GM23338 (cell line): ENCODE measurements around the gene SLC16A7. TPM values are rescaled to one million over a fixed set of nuclear protein-coding genes. Genes with fewer than 3 reads are reported as not detected.

Experiments
- ATAC-seq: fragments of 200-7000 bp; cut with Tn5 transposase; 3 replicates; pipeline ENCODE4 v1.9.1; 2020
- DNase-seq: peaks from one replicate; pipeline ENCODE4 v3.0.0-alpha.2; 2015; ENCODE audit warnings: low spot score
- H2AFZ ChIP-seq: fragments of 200-600 bp; sonication (generic); 2 replicates; pipeline ENCODE4 v1.8.0; 2016; ENCODE audit warnings: antibody characterized with exemption, mild to moderate bottlenecking, moderate library complexity
- H3F3A ChIP-seq: fragments of 200-600 bp; sonication (generic); replicated peaks from 2 replicates; pipeline ENCODE4 v1.8.0; 2017; ENCODE audit warnings: antibody characterized with exemption, mixed run types, low read depth
- H3K27ac ChIP-seq: fragments of 200-600 bp; sonication (generic); 2 replicates; pipeline ENCODE4 v1.6.1; 2016; ENCODE audit warnings: low read depth
- H3K27me3 ChIP-seq: fragments of 200-600 bp; sonication (generic); 2 replicates; pipeline ENCODE4 v1.8.0; 2016; ENCODE audit warnings: mild to moderate bottlenecking, mixed run types, moderate library complexity; ENCODE audit not compliant: insufficient read depth
- H3K36me3 ChIP-seq: fragments of 200-600 bp; sonication (generic); 2 replicates; pipeline ENCODE4 v1.8.0; 2016; ENCODE audit warnings: mild to moderate bottlenecking; ENCODE audit not compliant: insufficient read depth
- H3K4me1 ChIP-seq: fragments of 200-600 bp; sonication (generic); 2 replicates; pipeline ENCODE4 v1.8.0; 2016; ENCODE audit warnings: mild to moderate bottlenecking, moderate library complexity; ENCODE audit not compliant: insufficient read depth
- H3K4me2 ChIP-seq: fragments of 200-600 bp; sonication (generic); 2 replicates; pipeline ENCODE4 v1.7.1; 2017; ENCODE audit warnings: mixed run types
- H3K4me3 ChIP-seq: fragments of 200-600 bp; sonication (generic); 2 replicates; pipeline ENCODE4 v1.6.1; 2016; ENCODE audit warnings: mixed run types
- H3K79me2 ChIP-seq: fragments of 200-600 bp; sonication (generic); replicated peaks from 2 replicates; pipeline ENCODE4 v1.8.0; 2017; ENCODE audit warnings: mild to moderate bottlenecking; ENCODE audit not compliant: insufficient read depth
- H3K9me2 ChIP-seq: fragments of 200-600 bp; sonication (generic); 2 replicates; pipeline ENCODE4 v1.8.0; 2017; ENCODE audit not compliant: insufficient read depth
- H4K20me1 ChIP-seq: fragments of 200-600 bp; sonication (generic); replicated peaks from 2 replicates; pipeline ENCODE4 v1.8.0; 2017; ENCODE audit warnings: mild to moderate bottlenecking; ENCODE audit not compliant: insufficient read depth
- H3K27ac Mint-ChIP-seq: 2 replicates; pipeline ENCODE4 v1.8.0; 2020; ENCODE audit warnings: inconsistent platforms, mild to moderate bottlenecking, moderate library complexity, mixed read lengths
- H3K27me3 Mint-ChIP-seq: 3 replicates; pipeline ENCODE4 v1.8.0; 2022; ENCODE audit warnings: low read depth, mild to moderate bottlenecking, moderate library complexity, mixed read lengths, inconsistent platforms; ENCODE audit not compliant: insufficient read depth, poor library complexity
- H3K36me3 Mint-ChIP-seq: 3 replicates; pipeline ENCODE4 v1.8.0; 2021; ENCODE audit warnings: low read depth, mild to moderate bottlenecking, inconsistent platforms, moderate library complexity, mixed read lengths
- H3K4me1 Mint-ChIP-seq: 3 replicates; pipeline ENCODE4 v1.8.0; 2020; ENCODE audit warnings: mild to moderate bottlenecking, inconsistent platforms, mixed read lengths
- H3K4me3 Mint-ChIP-seq: 3 replicates; pipeline ENCODE4 v1.8.0; 2021; ENCODE audit warnings: moderate library complexity, mild to moderate bottlenecking, inconsistent platforms, mixed read lengths
- H3K9me3 Mint-ChIP-seq: 3 replicates; pipeline ENCODE4 v1.8.0; 2020; ENCODE audit warnings: moderate library complexity, mild to moderate bottlenecking, inconsistent platforms, mixed read lengths
- CREB1 ChIP-seq: fragments of 250-450 bp; sonication (Bioruptor Pico); IDR thresholded peaks from 2 replicates; pipeline ENCODE4 v1.5.0; 2020; ENCODE audit warnings: low read depth, mild to moderate bottlenecking, moderate library complexity
- EZH2 ChIP-seq: fragments of 200-600 bp; sonication (generic); IDR thresholded peaks from one replicate; pipeline ENCODE4 v1.8.0; 2017; ENCODE audit warnings: antibody characterized with exemption, mild to moderate bottlenecking, low read depth; ENCODE audit not compliant: unreplicated experiment
- EZH2phosphoT487 ChIP-seq: fragments of 200-600 bp; sonication (generic); IDR thresholded peaks from one replicate; pipeline ENCODE4 v1.8.1; 2018; ENCODE audit warnings: antibody characterized with exemption; ENCODE audit not compliant: unreplicated experiment
- JUNB ChIP-seq: IDR thresholded peaks from one replicate; pipeline ENCODE4 v1.6.1; 2016; ENCODE audit warnings: antibody characterized with exemption; ENCODE audit not compliant: unreplicated experiment
- NANOG ChIP-seq: IDR thresholded peaks from 2 replicates; pipeline ENCODE4 v1.6.1; 2016; ENCODE audit warnings: antibody characterized with exemption, borderline replicate concordance
- POLR2AphosphoS5 ChIP-seq: IDR thresholded peaks from 2 replicates; pipeline ENCODE4 v1.6.1; 2016; ENCODE audit warnings: antibody characterized with exemption, low read depth
- STAT1 ChIP-seq: IDR thresholded peaks from one replicate; pipeline ENCODE4 v1.6.1; 2016; ENCODE audit warnings: antibody characterized with exemption; ENCODE audit not compliant: unreplicated experiment
- ZNF114 ChIP-seq: fragments of 250-450 bp; sonication (Bioruptor Pico); IDR thresholded peaks from 2 replicates; pipeline ENCODE4 v1.5.0; 2020; ENCODE audit warnings: mild to moderate bottlenecking, moderate library complexity
- ZNF331 ChIP-seq: fragments of 250-450 bp; sonication (Bioruptor Pico); IDR thresholded peaks from 2 replicates; pipeline ENCODE4 v1.5.0; 2020; ENCODE audit warnings: low read depth, mild to moderate bottlenecking, moderate library complexity
- polyA plus RNA-seq: library from polyadenylated mRNA; unstranded; fragments of >200 nt; fragmentation: Nextera tagmentation; extraction: Ambion mirVana; gene quantifications from 2 replicates; pipeline ENCODE4 v1.2.1, GENCODE V29; 2016
- total RNA-seq: library from RNA; depleted of rRNA; stranded (reverse); fragments of >200 nt; shearing (Covaris generic); gene quantifications from 2 replicates; pipeline ENCODE4 v1.2.3, GENCODE V29; 2014
- TF ChIP-seq, protein P1 (sequence below), 2 experiments: fragments of 200-600 bp in 1 of 2; sonication (generic) in 1 of 2; conservative IDR thresholded peaks; 2 replicates each; pipeline versions ENCODE4 v1.5.1 to v1.6.1; 2016 to 2017; ENCODE audit warnings: antibody characterized with exemption in 2 of 2, low read depth in 2 of 2, mild to moderate bottlenecking in 2 of 2, moderate library complexity in 1 of 2
- TF ChIP-seq, protein P2 (sequence below): fragments of 250-450 bp; sonication (Bioruptor Pico); IDR thresholded peaks from 2 replicates; pipeline ENCODE4 v1.5.0; 2020; ENCODE audit warnings: mild to moderate bottlenecking, moderate library complexity
- TF ChIP-seq, protein P3 (sequence below): IDR thresholded peaks from 2 replicates; pipeline ENCODE4 v1.6.1; 2016; ENCODE audit warnings: antibody characterized with exemption
- TF ChIP-seq, protein P4 (sequence below): IDR thresholded peaks from one replicate; pipeline ENCODE4 v1.6.1; 2018; ENCODE audit warnings: antibody characterized with exemption; ENCODE audit not compliant: unreplicated experiment

The SLC16A7 gene
- total and polyA plus RNA-seq, 2 experiments from 2014 or later = 2.8 to 4.3 TPM

DNA sequence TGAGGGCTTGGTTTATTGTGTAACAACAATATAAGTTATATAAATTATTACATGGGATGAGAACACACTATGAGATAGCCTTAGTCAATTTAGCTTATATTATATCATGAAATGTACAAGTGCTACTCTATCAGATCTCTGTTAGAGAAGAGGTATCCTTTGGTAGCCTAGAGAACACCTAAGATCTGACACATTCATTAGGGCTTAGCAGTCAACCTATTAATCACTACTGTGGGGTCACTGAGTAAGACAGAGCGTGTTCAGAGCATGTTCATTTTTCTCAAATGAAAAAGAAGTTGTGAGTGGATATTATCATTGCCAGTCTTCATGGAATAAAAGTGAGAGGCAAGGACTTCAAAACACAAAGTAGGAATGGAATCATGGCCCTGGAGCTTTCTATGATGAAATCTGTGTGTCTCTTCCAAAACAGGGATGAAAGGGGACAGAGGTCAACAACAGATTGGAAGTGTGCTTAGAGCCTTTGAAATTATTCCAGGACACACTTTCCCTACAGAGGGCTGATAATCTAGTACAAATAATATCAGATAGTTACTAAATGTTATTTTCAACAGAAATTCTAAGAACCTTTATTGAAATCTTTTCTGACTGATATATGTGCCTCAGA lies 114.3 kb downstream of the SLC16A7 start:
- Histone ChIP-seq H3K4me2 (no peak overlapping the region), H3K27me3 (no peaks in the 10 kb centered on the region), H3K4me1 (no peaks in the 10 kb centered on the region), H4K20me1 (no peaks in the 10 kb centered on the region), H3K27ac (no peak overlapping the region), H2AFZ (no peak overlapping the region), H3K36me3 (no peaks in the 10 kb centered on the region), H3K4me3 (no peak overlapping the region), H3K79me2 (no peaks in the 10 kb centered on the region), H3F3A (no peaks in the 10 kb centered on the region), H3K9me2 (no peaks in the 10 kb centered on the region)
- H3K4me1 Mint-ChIP-seq = no peaks in the 10 kb centered on the region
- no peak overlapping the region for H3K4me3 Mint-ChIP-seq
- no peaks in the 10 kb centered on the region for H3K27me3 Mint-ChIP-seq
- H3K36me3 Mint-ChIP-seq = no peaks in the 10 kb centered on the region; the same call in 2 of the 3 replicates
- ATAC-seq = no peak
- H3K9me3 Mint-ChIP-seq = no peaks in the 10 kb centered on the region
- no peak overlapping the region for H3K27ac Mint-ChIP-seq
- DNase-seq = no peak
- no peak for TF ChIP-seq NANOG
- no peak for TF ChIP-seq POLR2AphosphoS5
- TF ChIP-seq ZNF331 (CRISPR knock-in tag) = no peak
- TF ChIP-seq, protein P1, sequence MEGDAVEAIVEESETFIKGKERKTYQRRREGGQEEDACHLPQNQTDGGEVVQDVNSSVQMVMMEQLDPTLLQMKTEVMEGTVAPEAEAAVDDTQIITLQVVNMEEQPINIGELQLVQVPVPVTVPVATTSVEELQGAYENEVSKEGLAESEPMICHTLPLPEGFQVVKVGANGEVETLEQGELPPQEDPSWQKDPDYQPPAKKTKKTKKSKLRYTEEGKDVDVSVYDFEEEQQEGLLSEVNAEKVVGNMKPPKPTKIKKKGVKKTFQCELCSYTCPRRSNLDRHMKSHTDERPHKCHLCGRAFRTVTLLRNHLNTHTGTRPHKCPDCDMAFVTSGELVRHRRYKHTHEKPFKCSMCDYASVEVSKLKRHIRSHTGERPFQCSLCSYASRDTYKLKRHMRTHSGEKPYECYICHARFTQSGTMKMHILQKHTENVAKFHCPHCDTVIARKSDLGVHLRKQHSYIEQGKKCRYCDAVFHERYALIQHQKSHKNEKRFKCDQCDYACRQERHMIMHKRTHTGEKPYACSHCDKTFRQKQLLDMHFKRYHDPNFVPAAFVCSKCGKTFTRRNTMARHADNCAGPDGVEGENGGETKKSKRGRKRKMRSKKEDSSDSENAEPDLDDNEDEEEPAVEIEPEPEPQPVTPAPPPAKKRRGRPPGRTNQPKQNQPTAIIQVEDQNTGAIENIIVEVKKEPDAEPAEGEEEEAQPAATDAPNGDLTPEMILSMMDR (conservative IDR thresholded peaks at IDR 0.05; ENCODE audit: low read depth in 2 of 2) = no peak
- TF ChIP-seq STAT1 = no peak
- TF ChIP-seq, protein P2, sequence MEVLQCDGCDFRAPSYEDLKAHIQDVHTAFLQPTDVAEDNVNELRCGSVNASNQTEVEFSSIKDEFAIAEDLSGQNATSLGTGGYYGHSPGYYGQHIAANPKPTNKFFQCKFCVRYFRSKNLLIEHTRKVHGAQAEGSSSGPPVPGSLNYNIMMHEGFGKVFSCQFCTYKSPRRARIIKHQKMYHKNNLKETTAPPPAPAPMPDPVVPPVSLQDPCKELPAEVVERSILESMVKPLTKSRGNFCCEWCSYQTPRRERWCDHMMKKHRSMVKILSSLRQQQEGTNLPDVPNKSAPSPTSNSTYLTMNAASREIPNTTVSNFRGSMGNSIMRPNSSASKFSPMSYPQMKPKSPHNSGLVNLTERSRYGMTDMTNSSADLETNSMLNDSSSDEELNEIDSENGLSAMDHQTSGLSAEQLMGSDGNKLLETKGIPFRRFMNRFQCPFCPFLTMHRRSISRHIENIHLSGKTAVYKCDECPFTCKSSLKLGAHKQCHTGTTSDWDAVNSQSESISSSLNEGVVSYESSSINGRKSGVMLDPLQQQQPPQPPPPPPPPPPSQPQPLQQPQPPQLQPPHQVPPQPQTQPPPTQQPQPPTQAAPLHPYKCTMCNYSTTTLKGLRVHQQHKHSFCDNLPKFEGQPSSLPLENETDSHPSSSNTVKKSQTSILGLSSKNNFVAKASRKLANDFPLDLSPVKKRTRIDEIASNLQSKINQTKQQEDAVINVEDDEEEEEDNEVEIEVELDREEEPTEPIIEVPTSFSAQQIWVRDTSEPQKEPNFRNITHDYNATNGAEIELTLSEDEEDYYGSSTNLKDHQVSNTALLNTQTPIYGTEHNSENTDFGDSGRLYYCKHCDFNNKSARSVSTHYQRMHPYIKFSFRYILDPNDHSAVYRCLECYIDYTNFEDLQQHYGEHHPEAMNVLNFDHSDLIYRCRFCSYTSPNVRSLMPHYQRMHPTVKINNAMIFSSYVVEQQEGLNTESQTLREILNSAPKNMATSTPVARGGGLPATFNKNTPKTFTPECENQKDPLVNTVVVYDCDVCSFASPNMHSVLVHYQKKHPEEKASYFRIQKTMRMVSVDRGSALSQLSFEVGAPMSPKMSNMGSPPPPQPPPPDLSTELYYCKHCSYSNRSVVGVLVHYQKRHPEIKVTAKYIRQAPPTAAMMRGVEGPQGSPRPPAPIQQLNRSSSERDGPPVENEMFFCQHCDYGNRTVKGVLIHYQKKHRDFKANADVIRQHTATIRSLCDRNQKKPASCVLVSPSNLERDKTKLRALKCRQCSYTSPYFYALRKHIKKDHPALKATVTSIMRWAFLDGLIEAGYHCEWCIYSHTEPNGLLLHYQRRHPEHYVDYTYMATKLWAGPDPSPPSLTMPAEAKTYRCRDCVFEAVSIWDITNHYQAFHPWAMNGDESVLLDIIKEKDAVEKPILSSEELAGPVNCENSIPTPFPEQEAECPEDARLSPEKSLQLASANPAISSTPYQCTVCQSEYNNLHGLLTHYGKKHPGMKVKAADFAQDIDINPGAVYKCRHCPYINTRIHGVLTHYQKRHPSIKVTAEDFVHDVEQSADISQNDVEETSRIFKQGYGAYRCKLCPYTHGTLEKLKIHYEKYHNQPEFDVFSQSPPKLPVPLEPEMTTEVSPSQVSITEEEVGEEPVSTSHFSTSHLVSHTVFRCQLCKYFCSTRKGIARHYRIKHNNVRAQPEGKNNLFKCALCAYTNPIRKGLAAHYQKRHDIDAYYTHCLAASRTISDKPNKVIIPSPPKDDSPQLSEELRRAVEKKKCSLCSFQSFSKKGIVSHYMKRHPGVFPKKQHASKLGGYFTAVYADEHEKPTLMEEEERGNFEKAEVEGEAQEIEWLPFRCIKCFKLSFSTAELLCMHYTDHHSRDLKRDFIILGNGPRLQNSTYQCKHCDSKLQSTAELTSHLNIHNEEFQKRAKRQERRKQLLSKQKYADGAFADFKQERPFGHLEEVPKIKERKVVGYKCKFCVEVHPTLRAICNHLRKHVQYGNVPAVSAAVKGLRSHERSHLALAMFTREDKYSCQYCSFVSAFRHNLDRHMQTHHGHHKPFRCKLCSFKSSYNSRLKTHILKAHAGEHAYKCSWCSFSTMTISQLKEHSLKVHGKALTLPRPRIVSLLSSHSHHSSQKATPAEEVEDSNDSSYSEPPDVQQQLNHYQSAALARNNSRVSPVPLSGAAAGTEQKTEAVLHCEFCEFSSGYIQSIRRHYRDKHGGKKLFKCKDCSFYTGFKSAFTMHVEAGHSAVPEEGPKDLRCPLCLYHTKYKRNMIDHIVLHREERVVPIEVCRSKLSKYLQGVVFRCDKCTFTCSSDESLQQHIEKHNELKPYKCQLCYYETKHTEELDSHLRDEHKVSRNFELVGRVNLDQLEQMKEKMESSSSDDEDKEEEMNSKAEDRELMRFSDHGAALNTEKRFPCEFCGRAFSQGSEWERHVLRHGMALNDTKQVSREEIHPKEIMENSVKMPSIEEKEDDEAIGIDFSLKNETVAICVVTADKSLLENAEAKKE (CRISPR knock-in tag) = no peak
- TF ChIP-seq, protein P3, sequence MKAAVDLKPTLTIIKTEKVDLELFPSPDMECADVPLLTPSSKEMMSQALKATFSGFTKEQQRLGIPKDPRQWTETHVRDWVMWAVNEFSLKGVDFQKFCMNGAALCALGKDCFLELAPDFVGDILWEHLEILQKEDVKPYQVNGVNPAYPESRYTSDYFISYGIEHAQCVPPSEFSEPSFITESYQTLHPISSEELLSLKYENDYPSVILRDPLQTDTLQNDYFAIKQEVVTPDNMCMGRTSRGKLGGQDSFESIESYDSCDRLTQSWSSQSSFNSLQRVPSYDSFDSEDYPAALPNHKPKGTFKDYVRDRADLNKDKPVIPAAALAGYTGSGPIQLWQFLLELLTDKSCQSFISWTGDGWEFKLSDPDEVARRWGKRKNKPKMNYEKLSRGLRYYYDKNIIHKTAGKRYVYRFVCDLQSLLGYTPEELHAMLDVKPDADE = no peak
- TF ChIP-seq ZNF114 (CRISPR knock-in tag) = no peak
- TF ChIP-seq EZH2phosphoT487 = no peak
- no peak for TF ChIP-seq EZH2
- no peak for TF ChIP-seq JUNB
- TF ChIP-seq, protein P4, sequence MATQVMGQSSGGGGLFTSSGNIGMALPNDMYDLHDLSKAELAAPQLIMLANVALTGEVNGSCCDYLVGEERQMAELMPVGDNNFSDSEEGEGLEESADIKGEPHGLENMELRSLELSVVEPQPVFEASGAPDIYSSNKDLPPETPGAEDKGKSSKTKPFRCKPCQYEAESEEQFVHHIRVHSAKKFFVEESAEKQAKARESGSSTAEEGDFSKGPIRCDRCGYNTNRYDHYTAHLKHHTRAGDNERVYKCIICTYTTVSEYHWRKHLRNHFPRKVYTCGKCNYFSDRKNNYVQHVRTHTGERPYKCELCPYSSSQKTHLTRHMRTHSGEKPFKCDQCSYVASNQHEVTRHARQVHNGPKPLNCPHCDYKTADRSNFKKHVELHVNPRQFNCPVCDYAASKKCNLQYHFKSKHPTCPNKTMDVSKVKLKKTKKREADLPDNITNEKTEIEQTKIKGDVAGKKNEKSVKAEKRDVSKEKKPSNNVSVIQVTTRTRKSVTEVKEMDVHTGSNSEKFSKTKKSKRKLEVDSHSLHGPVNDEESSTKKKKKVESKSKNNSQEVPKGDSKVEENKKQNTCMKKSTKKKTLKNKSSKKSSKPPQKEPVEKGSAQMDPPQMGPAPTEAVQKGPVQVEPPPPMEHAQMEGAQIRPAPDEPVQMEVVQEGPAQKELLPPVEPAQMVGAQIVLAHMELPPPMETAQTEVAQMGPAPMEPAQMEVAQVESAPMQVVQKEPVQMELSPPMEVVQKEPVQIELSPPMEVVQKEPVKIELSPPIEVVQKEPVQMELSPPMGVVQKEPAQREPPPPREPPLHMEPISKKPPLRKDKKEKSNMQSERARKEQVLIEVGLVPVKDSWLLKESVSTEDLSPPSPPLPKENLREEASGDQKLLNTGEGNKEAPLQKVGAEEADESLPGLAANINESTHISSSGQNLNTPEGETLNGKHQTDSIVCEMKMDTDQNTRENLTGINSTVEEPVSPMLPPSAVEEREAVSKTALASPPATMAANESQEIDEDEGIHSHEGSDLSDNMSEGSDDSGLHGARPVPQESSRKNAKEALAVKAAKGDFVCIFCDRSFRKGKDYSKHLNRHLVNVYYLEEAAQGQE = no peak
- TF ChIP-seq CREB1 (CRISPR knock-in tag) = no peak
